Osteoblast (primary cell): ENCODE measurements around the gene TMEM179B. TPM values are rescaled to one million over a fixed set of nuclear protein-coding genes. Genes with fewer than 3 reads are reported as not detected.
A peak's percentile ranks its signal among the peaks of the same experiment; 100 is the strongest.

Source experiments
- DNase-seq: peaks from one replicate; pipeline ENCODE4 v3.0.0; 2011; ENCODE audit warnings: low spot score, mixed read lengths; ENCODE audit not compliant: insufficient read length; ENCODE audit errors: missing footprints
- H2AFZ ChIP-seq: 2 replicates; pipeline ENCODE4 v1.6.0; 2011; ENCODE audit warnings: mild to moderate bottlenecking, low read length
- H3K27ac ChIP-seq: 2 replicates; pipeline ENCODE4 v1.5.1; 2011; ENCODE audit warnings: mild to moderate bottlenecking, low read depth, low read length, moderate library complexity
- H3K27me3 ChIP-seq: 2 replicates; pipeline ENCODE4 v1.6.0; 2012; ENCODE audit warnings: mild to moderate bottlenecking, control low read depth, inconsistent platforms, low read length, moderate library complexity; ENCODE audit not compliant: insufficient read depth
- H3K36me3 ChIP-seq: 2 replicates; pipeline ENCODE4 v1.5.1; 2011; ENCODE audit warnings: mild to moderate bottlenecking, low read length, control low read depth, moderate library complexity; ENCODE audit not compliant: insufficient read depth
- H3K4me1 ChIP-seq: 2 replicates; pipeline ENCODE4 v1.5.1; 2011; ENCODE audit warnings: mild to moderate bottlenecking, low read length, control low read depth, moderate library complexity; ENCODE audit not compliant: insufficient read depth
- H3K4me2 ChIP-seq: 2 replicates; pipeline ENCODE4 v1.6.0; 2011; ENCODE audit warnings: mild to moderate bottlenecking, low read length; ENCODE audit not compliant: insufficient read depth
- H3K4me3 ChIP-seq: fragments of 200-600 bp; sonication (generic); 3 replicates; pipeline ENCODE4 v1.5.1; 2012; ENCODE audit warnings: mild to moderate bottlenecking, low read length, inconsistent platforms; ENCODE audit not compliant: insufficient read depth
- H3K79me2 ChIP-seq: 2 replicates; pipeline ENCODE4 v1.6.0; 2012; ENCODE audit warnings: mild to moderate bottlenecking, low read length, control low read depth, inconsistent platforms; ENCODE audit not compliant: insufficient read depth
- H3K9me3 ChIP-seq: 2 replicates; pipeline ENCODE4 v1.5.1; 2011; ENCODE audit warnings: low read depth, low read length, control low read depth
- H4K20me1 ChIP-seq: 2 replicates; pipeline ENCODE4 v1.6.0; 2012; ENCODE audit warnings: mild to moderate bottlenecking, low read length, control low read depth; ENCODE audit not compliant: insufficient read depth
- CTCF ChIP-seq: IDR thresholded peaks from 2 replicates; pipeline ENCODE4 v1.5.1; 2011; ENCODE audit warnings: mild to moderate bottlenecking, low read depth, low read length, moderate library complexity; ENCODE audit errors: extremely low read depth
- total RNA-seq: library from RNA; depleted of rRNA; stranded (reverse); fragments of >200 nt; gene quantifications from 2 replicates; pipeline ENCODE4 v1.2.3, GENCODE V29; 2012

Gene TMEM179B
- total RNA-seq, 1 donor, result 51.4 TPM

- H3K27ac ChIP-seq, result peak overlapping the region; percentile 90
- DNase-seq, result no peak
- TF ChIP-seq CTCF, result no peak
- peaks cover 3% of the 10 kb centered on the region for H3K4me1 ChIP-seq
- H3K36me3 ChIP-seq, result peaks cover 8% of the 10 kb centered on the region
- peaks cover 22% of the 10 kb centered on the region for H3K79me2 ChIP-seq
- H3K9me3 ChIP-seq, result no peaks in the 10 kb centered on the region
- peak overlapping the region; percentile 89 for H3K4me3 ChIP-seq
- no peaks in the 10 kb centered on the region for H3K27me3 ChIP-seq
- H4K20me1 ChIP-seq, result no peaks in the 10 kb centered on the region
- H3K4me2 ChIP-seq, result peak overlapping the region; percentile 88
- peak overlapping the region; percentile 98 for H2AFZ ChIP-seq
These were observed 34.0 kb upstream of the TMEM179B start for GRCh38 chr11:62752994-62753735.

- no peak for TF ChIP-seq CTCF
- H3K27ac ChIP-seq, result peak within 1 kb of the TSS; percentile 90
- H3K36me3 ChIP-seq, result peaks cover 8% of the 10 kb centered on the region
- no peaks in the 10 kb centered on the region for H4K20me1 ChIP-seq
- peak; percentile 98 for DNase-seq
- H2AFZ ChIP-seq, result peak within 1 kb of the TSS; percentile 98
- H3K27me3 ChIP-seq, result no peaks in the 10 kb centered on the region
- H3K4me3 ChIP-seq, result peak within 1 kb of the TSS; percentile 89
- peaks cover 22% of the 10 kb centered on the region for H3K79me2 ChIP-seq
- no peaks in the 10 kb centered on the region for H3K9me3 ChIP-seq
- H3K4me2 ChIP-seq, result peak within 1 kb of the TSS; percentile 88
- H3K4me1 ChIP-seq, result peaks cover 3% of the 10 kb centered on the region
These were observed 33.2 kb upstream of the TMEM179B start, which contains the start of gene ZBTB3 for GRCh38 chr11:62753736-62754603. ZBTB3 (minus strand) TSS chr11:62754160; CDS start chr11:62753664, 496 bp downstream.

GRCh38 chr11:62755086-62755615 is 32.1 kb upstream of the TMEM179B start:
- H3K27me3 ChIP-seq, result no peaks in the 10 kb centered on the region
- H3K27ac ChIP-seq, result no peak overlapping the region
- H3K79me2 ChIP-seq, result peaks cover 22% of the 10 kb centered on the region
- TF ChIP-seq CTCF, result no peak
- H3K4me2 ChIP-seq, result no peak overlapping the region
- peaks cover 3% of the 10 kb centered on the region for H3K4me1 ChIP-seq
- peaks cover 8% of the 10 kb centered on the region for H3K36me3 ChIP-seq
- no peak for DNase-seq
- H2AFZ ChIP-seq, result no peak overlapping the region
- no peak overlapping the region for H3K4me3 ChIP-seq
- H4K20me1 ChIP-seq, result no peaks in the 10 kb centered on the region
- H3K9me3 ChIP-seq, result no peaks in the 10 kb centered on the region
